HG02884 (cell line): ENCODE results near the gene ORAI2.
A peak's percentile ranks its signal among the peaks of the same experiment; 100 is the strongest.
"Not testable (repeated sequence)": the region's sequence is repeated elsewhere in the genome, so short reads cannot be mapped to it uniquely, and the experiment has no call there.

ENCODE experiments used
- ATAC-seq: cut with Tn5 transposase; IDR thresholded peaks from one replicate; pipeline ENCODE4 v1.9.1; 2021; ENCODE audit warnings: mild to moderate bottlenecking, moderate library complexity; ENCODE audit not compliant: unreplicated experiment

ORAI2 gene

DNA sequence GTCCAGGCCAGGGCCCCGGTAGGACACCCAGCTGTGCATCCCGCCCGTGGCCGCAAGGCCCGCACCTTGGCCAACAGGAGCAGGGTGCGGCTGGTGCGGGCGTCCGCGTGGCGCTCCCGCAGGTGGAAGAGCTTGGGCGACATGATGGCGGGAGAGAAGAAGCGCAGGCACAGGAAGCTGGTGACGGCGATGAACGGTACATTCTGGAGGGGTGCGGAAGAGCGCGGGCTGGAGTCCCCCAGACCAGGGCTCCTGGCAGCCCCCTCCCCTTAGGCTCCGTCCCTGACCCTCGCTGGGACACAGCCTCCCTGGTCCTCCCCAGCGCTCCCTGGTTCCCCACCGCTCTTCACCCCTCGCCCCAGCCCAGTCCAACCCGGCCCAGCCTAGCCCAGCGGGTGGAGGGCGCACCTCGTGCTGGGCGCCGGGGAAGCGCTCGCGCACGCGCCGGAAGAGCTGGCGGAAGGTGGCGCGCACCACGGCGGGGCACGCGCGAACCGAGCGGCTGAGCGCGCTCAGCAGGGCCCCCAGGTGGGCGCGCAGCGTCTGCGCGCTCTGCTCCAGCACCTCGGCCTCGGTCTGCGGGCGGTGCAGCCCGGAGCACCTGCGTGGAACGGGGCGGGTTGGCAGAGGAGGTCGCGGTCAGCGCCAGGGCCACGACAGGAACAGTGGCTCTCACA, 61.2 kb downstream of the ORAI2 start:
- ATAC-seq, result peak; percentile 59

DNA sequence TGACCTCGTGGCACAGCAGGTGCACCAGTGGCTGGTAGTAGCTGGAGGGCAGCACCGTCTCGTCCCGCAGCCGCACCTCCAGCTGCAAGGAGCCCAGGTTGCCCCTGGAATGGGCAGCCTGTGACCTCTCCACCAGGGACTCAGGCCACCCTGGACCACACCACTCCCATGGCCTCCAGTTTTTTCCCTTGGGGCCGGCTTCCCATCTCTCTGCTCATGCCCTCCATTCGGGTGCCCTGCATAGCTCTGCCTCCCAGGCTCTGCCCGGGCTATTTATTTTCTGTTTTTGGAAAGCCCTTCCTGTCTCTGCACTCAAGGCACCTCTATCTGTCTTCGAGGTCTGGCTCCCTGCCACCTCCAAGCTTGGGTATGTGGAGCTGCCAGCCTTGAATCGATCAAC, 63.5 kb downstream of the ORAI2 start:
- ATAC-seq, result not testable (repeated sequence)

DNA sequence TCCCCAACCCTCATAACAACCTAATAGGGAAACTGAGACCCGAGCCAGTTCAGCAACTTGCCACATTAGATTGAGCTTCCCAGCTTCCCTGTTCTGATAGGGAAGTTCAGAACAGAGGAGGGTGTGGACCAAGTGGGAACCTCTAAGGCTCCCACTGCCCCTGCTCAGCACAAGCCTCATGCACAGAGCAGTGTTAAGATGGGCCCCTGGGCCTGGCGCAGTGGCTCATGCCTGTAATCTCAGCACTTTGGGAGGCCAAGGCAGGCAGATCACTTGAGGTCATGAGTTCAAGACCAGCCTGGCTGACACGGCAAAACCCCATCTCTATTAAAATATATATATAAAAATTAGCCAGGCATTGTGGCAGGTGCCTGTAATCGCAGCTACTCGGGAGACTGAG, 63.9 kb downstream of the ORAI2 start:
- ATAC-seq, result not testable (repeated sequence)

DNA sequence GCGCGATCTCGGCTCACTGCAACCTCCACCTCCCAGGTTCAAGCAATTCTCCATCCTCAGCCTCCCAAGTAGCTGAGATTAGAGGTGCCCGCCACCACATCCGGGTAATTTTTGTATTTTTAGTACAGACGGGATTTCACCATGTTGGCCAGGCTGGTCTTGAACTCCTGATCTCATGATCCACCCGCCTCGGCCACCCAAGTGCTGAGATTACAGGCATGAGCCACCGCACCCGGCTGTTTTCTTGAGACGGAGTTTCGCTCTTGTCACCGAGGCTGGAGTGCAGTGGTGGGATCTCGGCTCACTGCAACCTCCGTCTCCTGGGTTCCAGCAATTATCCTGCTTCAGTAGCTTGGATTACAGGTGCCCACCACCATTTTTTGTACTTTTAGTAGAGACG, 64.9 kb downstream of the ORAI2 start:
- not testable (repeated sequence) for ATAC-seq

DNA sequence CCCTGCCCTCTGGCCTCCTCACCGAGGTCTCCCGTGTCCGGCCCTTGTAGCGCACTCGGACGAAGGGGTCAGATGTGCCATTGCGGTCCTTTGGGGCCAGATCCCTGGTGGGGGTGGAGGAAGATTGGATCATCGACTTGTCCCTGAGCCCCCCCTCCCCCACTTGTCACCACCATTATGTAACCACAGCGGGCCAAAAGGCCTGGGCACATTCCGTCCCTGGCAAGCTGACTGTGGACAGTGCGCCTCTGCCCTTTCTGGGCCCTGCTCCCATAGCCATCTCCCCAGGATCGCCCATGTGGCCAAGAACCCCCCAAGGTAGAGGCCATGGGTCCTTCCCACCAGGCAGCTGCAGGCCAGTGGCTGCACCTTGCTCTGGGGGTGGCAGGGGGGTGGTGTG, 69.8 kb downstream of the ORAI2 start:
- not testable (repeated sequence) for ATAC-seq

DNA sequence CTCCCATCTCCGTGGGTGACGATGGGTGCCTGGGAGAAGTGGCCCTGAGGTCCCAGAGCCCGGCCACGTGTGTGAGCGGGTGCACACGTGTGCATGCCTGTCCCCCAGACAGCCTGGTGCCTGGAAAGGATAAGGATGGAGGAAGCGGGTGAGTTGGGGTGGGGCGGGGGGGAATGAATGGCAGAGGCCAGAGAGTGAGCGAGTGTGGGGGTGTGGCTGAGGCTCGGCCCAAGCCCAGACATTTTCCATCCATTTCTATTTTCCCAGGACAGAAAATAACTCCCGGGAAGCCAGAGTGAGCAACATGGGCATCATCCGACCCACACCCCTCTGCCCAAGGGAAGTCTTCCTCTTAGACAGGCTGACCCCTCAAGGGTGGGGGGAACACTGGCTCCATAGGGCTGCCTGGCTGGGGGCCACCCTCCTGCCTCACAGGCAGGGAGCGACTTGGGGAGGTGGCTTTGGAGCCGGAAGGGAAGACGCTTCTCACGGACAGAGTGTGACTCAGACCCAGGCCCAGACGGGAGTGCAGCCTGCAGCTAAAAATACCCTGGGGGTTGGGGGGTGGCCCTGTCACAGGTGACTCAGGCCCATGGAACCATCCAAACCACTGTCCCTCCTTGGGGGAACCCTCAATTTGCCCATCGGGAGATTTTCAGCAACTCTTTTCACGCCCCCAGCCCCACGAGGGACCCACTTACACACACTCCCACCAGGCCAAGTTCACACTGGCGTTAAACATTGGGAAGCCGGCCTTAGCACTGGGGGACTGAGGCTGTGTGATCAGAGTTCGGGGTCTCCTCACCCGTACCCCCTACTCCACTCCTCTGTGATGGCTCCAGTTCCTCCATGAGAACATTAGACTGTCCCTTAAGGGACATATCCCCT, 72.2 kb downstream of the ORAI2 start:
- ATAC-seq, result not testable (repeated sequence)
